NCI-H2029 (cell line): ENCODE results near the gene TREX2.

Experiments
- DNase-seq: peaks from one replicate; lab custom pipeline; 2025; lab: John Stamatoyannopoulos, UW

Gene TREX2, protein sequence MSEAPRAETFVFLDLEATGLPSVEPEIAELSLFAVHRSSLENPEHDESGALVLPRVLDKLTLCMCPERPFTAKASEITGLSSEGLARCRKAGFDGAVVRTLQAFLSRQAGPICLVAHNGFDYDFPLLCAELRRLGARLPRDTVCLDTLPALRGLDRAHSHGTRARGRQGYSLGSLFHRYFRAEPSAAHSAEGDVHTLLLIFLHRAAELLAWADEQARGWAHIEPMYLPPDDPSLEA

DNA sequence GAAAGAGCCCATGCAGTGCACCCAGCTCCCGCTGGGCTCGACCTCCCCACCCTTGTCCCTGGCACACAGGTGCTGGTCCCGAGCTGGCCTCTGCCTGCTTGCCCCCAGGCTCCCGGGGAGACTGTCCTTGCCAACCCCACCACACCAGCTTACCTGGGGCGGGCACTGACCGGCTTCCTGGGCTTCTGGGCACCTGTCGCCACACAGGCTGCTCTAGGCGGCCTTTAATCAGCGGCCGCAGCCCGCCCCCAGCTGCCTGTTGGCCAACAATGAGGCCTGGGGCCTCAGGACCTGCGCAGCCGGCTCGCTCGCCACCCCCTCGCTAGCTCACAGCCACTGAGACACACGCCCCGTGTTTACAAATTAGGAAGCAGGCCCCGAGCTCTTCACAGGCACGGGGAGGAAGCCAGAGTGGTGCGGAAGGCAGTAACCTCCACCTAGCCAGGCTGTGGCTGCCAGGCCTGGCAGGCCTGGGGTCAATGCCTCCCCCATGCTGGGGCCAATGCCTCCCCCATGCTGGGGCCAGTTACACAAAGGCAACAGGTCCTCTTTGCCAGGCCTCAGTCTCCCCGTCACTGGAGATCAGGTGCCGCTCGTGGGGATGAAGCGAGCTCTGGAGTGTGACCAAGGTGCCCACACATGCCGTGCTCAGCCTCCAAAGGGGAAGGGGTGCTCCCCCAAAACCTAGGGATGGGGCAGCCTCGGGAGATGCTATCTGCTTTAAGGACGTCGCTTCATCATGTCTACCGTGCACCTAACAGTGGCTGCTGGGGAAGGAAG, at the start of gene TREX2:
Gene TREX2, minus strand, starts transcription at position 201 of the 780 bp plus-strand sequence. CDS start 626 bp downstream, outside the sequence.
- no peak for DNase-seq

- no peak for DNase-seq
Measured at GRCh38 chrX:153495362-153495751, 49.5 kb upstream of the TREX2 start.

DNA sequence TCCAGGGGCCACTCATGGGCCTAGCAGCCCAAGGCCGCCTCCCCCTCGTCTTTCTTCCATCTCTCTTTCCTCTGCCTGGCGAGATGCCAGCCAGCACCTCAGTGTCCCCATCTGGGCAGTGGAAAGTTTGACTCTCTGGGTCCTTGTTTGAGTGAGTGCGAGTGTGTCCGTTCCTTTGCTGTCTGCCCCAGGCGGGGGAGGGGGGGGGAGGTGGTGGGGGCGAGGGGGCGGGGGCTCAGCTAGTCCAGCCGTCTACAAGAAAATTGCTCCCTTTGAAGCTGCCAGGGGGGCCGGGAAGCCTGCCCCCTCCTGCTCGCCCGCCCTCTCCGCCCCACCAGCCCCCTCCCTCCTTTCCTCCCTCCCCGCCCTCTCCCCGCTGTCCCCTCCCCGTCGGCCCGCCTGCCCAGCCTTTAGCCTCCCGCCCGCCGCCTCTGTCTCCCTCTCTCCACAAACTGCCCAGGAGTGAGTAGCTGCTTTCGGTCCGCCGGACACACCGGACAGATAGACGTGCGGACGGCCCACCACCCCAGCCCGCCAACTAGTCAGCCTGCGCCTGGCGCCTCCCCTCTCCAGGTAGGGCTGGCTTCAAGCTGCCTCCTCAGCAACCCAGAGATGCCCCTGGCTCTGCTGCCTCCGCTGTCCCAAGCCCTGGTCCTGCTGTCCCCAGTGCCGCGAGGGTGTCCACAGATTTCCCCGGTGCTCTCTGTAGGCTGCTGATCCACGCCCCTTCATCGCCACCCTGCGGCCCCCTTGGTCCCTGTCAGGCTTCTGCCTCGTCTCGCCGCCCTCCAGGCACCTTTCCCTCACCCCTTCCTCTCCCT, 48.9 kb upstream of the TREX2 start, which contains the start of gene BGN:
Gene BGN, plus strand, starts transcription at position 440 of the 821 bp plus-strand sequence. CDS start 9,652 bp downstream, outside the sequence.
- DNase-seq: no peak

DNA sequence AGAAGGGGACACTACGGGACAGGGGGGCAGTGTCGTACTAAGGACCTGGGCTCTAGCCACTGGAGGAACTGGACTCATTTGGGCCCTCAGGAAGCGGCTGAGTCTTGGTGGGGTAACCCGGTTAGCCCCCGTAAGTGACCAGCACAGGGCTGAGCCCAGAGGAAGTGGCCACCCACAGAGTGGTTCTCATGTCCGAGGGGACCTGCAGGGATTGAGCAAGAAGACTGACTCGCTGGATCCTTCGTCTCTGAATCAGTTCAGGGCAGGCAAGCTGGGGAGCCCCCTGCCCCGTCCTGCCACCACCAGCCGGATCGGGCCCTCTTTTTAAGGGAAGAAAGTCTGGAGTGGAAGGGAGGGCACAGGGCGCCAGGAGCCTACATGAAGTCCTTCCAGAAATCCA, 48.2 kb upstream of the TREX2 start:
- no peak for DNase-seq

DNA sequence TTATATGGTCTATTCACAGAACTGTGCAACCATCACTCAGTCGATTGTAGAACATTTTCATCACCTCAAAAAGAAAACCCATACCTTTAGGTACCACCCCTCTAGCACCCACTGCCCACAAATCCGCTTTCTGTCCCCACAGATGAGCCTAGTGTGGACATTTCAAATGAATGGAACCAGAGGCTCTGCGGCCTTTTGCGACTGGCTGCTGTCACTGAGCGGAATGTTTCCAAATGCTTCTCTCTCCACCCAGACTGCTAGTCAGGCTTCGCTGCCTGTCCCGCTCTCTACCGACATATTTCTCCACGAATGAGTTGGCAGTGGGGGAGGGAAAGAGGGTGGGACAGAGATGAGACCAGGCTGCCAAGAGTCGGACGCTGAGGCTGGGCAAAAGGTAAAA, 47.2 kb upstream of the TREX2 start:
- DNase-seq: no peak

GRCh38 chrX:153492543-153492942, 46.7 kb upstream of the TREX2 start:
- DNase-seq: no peak

DNA sequence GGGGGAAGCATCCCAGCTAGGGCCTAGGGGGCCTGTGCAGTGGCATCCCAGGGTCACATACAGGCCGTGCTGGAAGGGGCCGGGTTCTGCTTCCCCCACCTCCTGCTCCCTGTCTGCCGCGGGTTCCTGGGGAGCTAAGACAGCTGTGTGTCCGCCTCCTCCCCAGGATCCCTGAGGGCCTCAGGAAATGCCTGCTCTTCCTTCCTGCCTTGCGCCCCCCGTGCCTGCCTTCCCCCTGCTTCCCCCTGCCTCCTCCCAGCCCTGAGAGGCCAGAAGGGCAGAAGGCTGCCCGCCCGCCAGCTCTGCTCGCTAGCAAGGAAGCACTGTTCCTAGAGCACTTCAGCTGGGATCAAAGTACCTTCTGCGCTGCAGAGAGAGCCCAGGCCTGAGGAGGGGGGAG, 46.1 kb upstream of the TREX2 start:
- DNase-seq: no peak

DNA sequence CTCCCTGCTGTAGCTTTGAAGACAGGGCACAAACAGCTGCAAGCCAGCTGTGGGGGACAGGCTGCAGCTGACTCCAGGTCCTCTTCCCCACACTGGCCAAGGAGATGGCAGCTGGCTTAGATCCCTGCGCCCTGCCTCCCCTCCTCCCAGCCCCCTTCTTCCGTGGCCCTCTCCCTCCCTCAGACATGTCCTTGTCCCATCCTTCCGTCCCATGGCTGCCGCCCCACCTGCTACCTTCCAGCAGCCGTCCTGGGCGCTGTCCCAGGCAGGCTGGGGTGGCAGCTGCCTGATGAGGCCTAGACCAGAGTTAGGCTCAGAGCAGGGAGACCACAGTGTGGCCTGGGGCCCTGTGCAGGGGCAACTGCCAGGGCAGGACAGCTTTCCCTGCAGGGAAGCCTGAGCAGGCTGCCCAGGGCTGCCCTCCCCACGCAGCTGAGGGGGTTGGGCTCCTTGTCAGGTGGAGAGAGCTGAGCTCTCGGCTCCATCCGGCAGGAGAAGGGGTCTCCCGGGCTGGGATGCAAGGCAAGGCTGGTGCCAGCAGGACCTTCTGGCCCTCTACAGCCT, 45.6 kb upstream of the TREX2 start:
- no peak for DNase-seq

GRCh38 chrX:153490217-153490930, 44.5 kb upstream of the TREX2 start:
- no peak for DNase-seq

DNA sequence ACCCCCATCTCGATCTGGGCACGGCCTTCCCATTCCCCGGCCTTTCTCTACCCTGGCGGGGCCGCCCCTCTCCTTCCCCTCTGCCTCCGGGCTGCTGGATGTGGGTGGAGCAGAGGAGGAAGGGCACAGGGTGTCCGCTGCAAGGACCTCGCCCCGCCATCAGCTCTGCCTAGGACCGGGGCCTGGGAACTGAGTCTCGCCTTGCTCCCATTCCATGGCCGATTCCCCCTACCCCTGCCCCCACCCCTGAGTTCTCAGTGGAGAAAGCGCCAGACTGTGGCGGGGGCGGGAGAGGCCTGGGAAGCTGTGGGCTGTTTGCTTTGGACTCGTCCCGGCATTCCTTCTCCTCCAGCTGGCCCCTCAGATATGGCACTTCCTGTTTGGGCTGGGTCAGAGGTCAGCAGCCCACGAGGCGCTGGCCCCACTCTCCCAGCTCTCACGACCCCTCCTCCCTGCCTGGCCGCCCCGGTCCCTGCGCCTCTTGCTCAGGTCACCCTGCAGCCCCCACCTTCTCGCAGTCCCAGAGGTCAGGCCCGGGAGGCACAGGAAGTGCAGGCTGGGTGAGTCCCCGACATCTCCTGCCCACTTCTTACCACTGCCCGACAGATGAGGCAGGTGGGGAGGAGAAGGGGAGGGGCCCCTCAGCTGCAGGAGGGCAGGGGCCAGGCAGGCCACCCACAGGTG, 42.5 kb upstream of the TREX2 start:
- no peak for DNase-seq

DNA sequence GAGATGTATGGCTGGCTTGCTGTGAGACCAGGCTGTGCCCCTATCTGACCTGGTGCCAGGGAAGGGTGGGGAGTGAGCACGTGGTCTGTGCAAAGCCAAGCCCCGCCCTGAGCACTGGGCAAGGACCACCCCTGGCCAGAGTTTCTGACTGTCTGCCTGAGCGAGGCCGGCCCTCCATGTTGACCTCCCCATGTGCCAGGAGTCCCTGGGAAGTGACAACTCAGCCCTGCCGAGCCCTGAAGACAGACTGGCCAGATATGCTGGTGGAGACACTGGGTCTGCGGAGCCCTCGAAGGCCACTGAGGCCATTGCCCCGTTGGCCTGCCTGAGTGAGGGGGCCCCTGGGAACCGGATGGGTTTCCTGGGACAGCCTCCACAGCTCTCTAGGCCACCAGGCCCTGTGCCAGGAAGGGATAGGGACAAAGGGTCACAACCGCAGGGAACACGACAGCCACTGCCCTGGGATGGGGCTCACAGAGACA, 41.8 kb upstream of the TREX2 start:
- DNase-seq: no peak

GRCh38 chrX:153486171-153486570, 40.3 kb upstream of the TREX2 start:
- peak; percentile 52 for DNase-seq

DNA sequence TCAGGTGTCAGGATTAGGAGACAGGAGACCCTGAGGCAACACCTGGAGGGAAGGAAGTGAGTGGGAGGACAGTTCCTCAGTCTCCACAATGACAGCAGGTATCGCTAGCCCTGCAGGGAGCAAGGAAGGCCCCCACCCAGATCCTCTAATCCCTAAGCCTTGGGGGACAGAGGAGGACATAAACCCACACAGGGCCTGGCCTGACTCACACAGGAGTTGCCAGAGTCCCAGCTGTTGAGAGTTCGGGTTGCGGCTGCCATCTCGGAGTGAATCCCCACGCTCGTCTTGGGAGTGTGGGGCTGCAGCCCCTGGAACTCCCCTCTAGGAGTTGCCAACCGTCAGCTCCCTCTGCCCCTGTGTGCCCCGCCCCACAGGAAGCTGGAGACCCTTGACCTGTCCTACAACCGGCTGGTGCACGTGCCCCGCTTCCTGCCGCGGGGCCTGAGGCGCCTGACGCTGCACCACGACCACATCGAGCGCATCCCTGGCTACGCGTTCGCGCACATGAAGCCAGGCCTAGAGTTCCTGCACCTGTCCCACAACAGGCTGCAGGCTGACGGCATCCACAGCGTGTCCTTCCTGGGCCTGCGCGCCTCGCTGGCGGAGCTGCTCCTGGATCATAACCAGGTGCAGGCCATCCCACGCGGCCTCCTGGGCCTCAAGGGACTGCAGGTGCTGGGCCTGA, 39.7 kb upstream of the TREX2 start:
- no peak for DNase-seq

GRCh38 chrX:153482376-153483015, 36.6 kb upstream of the TREX2 start:
- DNase-seq: no peak

DNA sequence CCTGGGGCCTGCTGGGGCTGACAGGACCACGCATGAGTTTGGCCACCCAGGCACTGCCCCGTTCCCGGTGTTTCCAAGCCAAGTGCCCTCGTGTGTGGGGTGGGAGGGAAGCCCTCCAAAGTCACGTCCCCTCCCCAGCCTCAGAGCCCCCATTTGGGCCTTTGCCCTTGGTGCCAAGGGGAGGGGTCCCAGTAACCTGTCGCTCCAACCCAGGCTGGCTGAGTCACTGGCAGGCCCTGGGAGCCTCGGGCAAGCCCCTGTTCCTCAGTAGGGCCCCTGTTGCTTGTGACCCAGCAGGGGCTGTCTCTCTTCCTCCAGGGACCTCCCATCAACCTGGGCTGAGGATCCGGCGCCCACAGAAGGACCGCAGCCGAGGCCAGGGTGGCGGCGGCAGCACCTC, 35.2 kb upstream of the TREX2 start:
- DNase-seq: no peak

DNA sequence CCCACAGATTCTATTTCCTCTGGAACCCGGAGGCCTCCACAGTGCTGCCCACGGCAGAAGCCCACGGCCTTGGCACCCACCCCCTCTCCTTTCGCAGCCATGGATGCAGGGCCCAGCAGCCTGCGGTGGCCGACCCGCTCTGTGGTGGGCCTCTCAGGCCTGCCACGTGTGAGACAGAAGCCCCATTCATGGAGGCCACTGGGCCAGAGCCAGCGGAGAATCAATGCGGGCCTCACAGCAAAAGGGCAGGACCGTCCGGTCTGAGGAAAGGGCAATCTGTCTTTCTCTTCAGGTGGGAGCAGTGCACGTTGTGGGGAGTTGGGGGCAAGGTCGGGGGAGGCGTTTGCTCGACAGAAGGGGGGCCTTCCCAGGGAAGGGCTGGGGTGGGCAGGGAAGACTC, 32.9 kb upstream of the TREX2 start:
- no peak for DNase-seq

DNA sequence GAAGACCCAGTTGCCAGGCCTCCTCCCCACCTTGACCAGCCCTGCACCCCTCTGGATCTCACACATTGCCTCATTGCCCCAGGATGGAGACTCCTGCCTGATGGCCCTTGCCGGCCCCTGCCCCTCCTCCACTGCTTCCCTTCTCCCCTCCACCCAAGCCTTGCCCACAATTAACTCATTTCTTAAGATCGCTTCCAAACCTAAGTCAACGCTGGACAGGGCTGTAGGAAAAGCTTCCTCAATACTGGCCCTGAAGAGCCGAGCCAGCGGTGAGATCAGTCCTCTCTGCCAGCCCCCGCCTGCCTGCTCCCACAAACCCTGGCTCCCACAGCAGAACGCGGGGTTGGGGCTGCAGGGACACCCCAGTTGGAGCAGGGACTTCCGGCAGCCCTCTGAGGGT, 32.0 kb upstream of the TREX2 start:
- no peak for DNase-seq

- no peak for DNase-seq
Measured at GRCh38 chrX:153477364-153477857, 31.6 kb upstream of the TREX2 start.

- no peak for DNase-seq
Measured at GRCh38 chrX:153476666-153477363, 31.0 kb upstream of the TREX2 start.
